H9 (cell line): ENCODE measurements around the gene TMEM255A. TPM values are rescaled to one million over a fixed set of nuclear protein-coding genes. Genes with fewer than 3 reads are reported as not detected.

Experiments
- DNase-seq: peaks from one replicate; pipeline ENCODE4 v3.0.0-alpha.2; 2017
- H2AFZ ChIP-seq: one replicate; pipeline ENCODE4 v1.6.1; 2013; ENCODE audit warnings: mild to moderate bottlenecking, low read length, control low read depth, moderate library complexity
- H2AK5ac ChIP-seq: 2 replicates; pipeline ENCODE4 v1.6.1; 2013; ENCODE audit warnings: low read length, control low read depth, mixed read lengths; ENCODE audit not compliant: insufficient read length
- H2BK120ac ChIP-seq: one replicate; pipeline ENCODE4 v1.6.1; 2013; ENCODE audit warnings: low read depth, mild to moderate bottlenecking, low read length, control low read depth, inconsistent platforms; ENCODE audit not compliant: poor library complexity, severe bottlenecking
- H2BK12ac ChIP-seq: 2 replicates; pipeline ENCODE4 v1.6.1; 2013; ENCODE audit warnings: low read length, control low read depth, mixed read lengths, low read depth; ENCODE audit not compliant: insufficient read length
- H2BK15ac ChIP-seq: 2 replicates; pipeline ENCODE4 v1.6.1; 2013; ENCODE audit warnings: low read depth, low read length, control low read depth
- H2BK20ac ChIP-seq: one replicate; pipeline ENCODE4 v1.6.1; 2013; ENCODE audit warnings: low read depth, mild to moderate bottlenecking, low read length, control low read depth, inconsistent platforms; ENCODE audit not compliant: poor library complexity, severe bottlenecking
- H2BK5ac ChIP-seq: 2 replicates; pipeline ENCODE4 v1.6.1; 2013; ENCODE audit warnings: low read length, control low read depth, mixed read lengths; ENCODE audit not compliant: insufficient read length
- H3K14ac ChIP-seq: 2 replicates; pipeline ENCODE4 v1.6.1; 2013; ENCODE audit warnings: low read length, control low read depth; ENCODE audit not compliant: insufficient read depth
- H3K18ac ChIP-seq: 2 replicates; pipeline ENCODE4 v1.6.1; 2013; ENCODE audit warnings: low read depth, mild to moderate bottlenecking, mixed read lengths, low read length, control low read depth; ENCODE audit not compliant: insufficient read length
- H3K23ac ChIP-seq: 2 replicates; pipeline ENCODE4 v1.6.1; 2013; ENCODE audit warnings: low read length, control low read depth, mixed read lengths, low read depth; ENCODE audit not compliant: insufficient read length
- H3K23me2 ChIP-seq: 2 replicates; pipeline ENCODE4 v1.6.1; 2013; ENCODE audit warnings: low read depth, mild to moderate bottlenecking, mixed read lengths, low read length, control low read depth; ENCODE audit not compliant: insufficient read length, poor library complexity, severe bottlenecking
- H3K27ac ChIP-seq: 2 replicates; pipeline ENCODE4 v1.5.1; 2013; ENCODE audit warnings: low read length, control low read depth, mixed read lengths, low read depth; ENCODE audit not compliant: insufficient read length
- H3K27me3 ChIP-seq: 2 replicates; pipeline ENCODE4 v1.6.1; 2013; ENCODE audit warnings: low read length, control low read depth, inconsistent platforms; ENCODE audit not compliant: insufficient read depth
- H3K4ac ChIP-seq: 2 replicates; pipeline ENCODE4 v1.6.1; 2013; ENCODE audit warnings: low read depth, mild to moderate bottlenecking, control low read depth, inconsistent platforms, low read length, moderate library complexity
- H3K4me1 ChIP-seq: 2 replicates; pipeline ENCODE4 v1.6.1; 2013; ENCODE audit warnings: low read length, control low read depth, inconsistent platforms; ENCODE audit not compliant: insufficient read depth
- H3K4me2 ChIP-seq: 2 replicates; pipeline ENCODE4 v1.6.1; 2013; ENCODE audit warnings: low read length, control low read depth, mixed read lengths; ENCODE audit not compliant: insufficient read length, insufficient read depth
- H3K56ac ChIP-seq: 2 replicates; pipeline ENCODE4 v1.6.1; 2013; ENCODE audit warnings: low read depth, mild to moderate bottlenecking, mixed read lengths, low read length, control low read depth; ENCODE audit not compliant: insufficient read length
- H3K79me1 ChIP-seq: 2 replicates; pipeline ENCODE4 v1.6.1; 2013; ENCODE audit warnings: low read depth, mild to moderate bottlenecking, moderate library complexity, low read length, control low read depth, inconsistent platforms; ENCODE audit not compliant: insufficient read depth, poor library complexity, severe bottlenecking
- H3K79me2 ChIP-seq: 2 replicates; pipeline ENCODE4 v1.6.1; 2013; ENCODE audit warnings: low read length, control low read depth, inconsistent platforms; ENCODE audit not compliant: insufficient read depth
- H3K9ac ChIP-seq: 2 replicates; pipeline ENCODE4 v1.6.1; 2013; ENCODE audit warnings: low read length, control low read depth, mixed read lengths; ENCODE audit not compliant: insufficient read length; ENCODE audit errors: extremely low read depth
- H3K9me3 ChIP-seq: one replicate; pipeline ENCODE4 v1.6.1; 2013; ENCODE audit warnings: low read depth, low read length, inconsistent platforms; ENCODE audit not compliant: control insufficient read depth
- H3T11ph ChIP-seq: one replicate; pipeline ENCODE4 v1.6.1; 2013; ENCODE audit warnings: mild to moderate bottlenecking, low read length, control low read depth, inconsistent platforms
- H4K20me1 ChIP-seq: one replicate; pipeline ENCODE4 v1.6.1; 2013; ENCODE audit not compliant: control insufficient read depth, insufficient read length, insufficient read depth
- H4K5ac ChIP-seq: 2 replicates; pipeline ENCODE4 v1.6.1; 2013; ENCODE audit warnings: low read depth, mild to moderate bottlenecking, mixed read lengths, low read length, control low read depth; ENCODE audit not compliant: insufficient read length
- H4K8ac ChIP-seq: replicated peaks from 2 replicates; pipeline ENCODE4 v1.6.1; 2013; ENCODE audit warnings: low read length, control low read depth, mixed read lengths, low read depth; ENCODE audit not compliant: insufficient read length
- H4K91ac ChIP-seq: 2 replicates; pipeline ENCODE4 v1.6.1; 2013; ENCODE audit warnings: low read depth, mild to moderate bottlenecking, moderate library complexity, mixed read lengths, low read length, control low read depth; ENCODE audit not compliant: insufficient read length
- H3K27ac Mint-ChIP-seq, 3 experiments: 2 replicates in 2 of 3; 3 replicates in 1 of 3; pipeline ENCODE4 v1.8.0; 2020 to 2021; ENCODE audit warnings: mixed read lengths in 3 of 3, mild to moderate bottlenecking in 1 of 3, moderate library complexity in 1 of 3
- H3K27me3 Mint-ChIP-seq: 2 replicates; pipeline ENCODE4 v1.8.0; 2021; ENCODE audit warnings: low read depth, mild to moderate bottlenecking, moderate library complexity, mixed read lengths
- H3K36me3 Mint-ChIP-seq, 3 experiments: 2 replicates in 2 of 3; 3 replicates in 1 of 3; pipeline ENCODE4 v1.8.0; 2020 to 2021; ENCODE audit warnings: low read depth in 3 of 3, mixed read lengths in 3 of 3; ENCODE audit not compliant: insufficient read depth in 1 of 3
- H3K4me1 Mint-ChIP-seq, 2 experiments: 2 replicates each; pipeline ENCODE4 v1.8.0; 2020; ENCODE audit warnings: mixed read lengths in 2 of 2
- H3K4me3 Mint-ChIP-seq, 2 experiments: 2 replicates in 1 of 2; 3 replicates in 1 of 2; pipeline ENCODE4 v1.8.0; 2020 to 2021; ENCODE audit warnings: mild to moderate bottlenecking in 2 of 2, mixed read lengths in 2 of 2, moderate library complexity in 1 of 2
- H3K9me3 Mint-ChIP-seq, 2 experiments: 2 replicates in 1 of 2; 3 replicates in 1 of 2; pipeline ENCODE4 v1.8.0; 2020; ENCODE audit warnings: mild to moderate bottlenecking in 2 of 2, mixed read lengths in 2 of 2, moderate library complexity in 1 of 2
- CTCF ChIP-seq: fragments of 200-600 bp; sonication (generic); conservative IDR thresholded peaks from 3 replicates; pipeline ENCODE4 v1.8.0; 2021; ENCODE audit warnings: antibody characterized with exemption, mild to moderate bottlenecking
- WGBS: extraction: QIAGEN DNeasy Blood & Tissue Kit; methylation state at CpG from one replicate; pipeline ENCODE4 v1.1.7; 2013; ENCODE audit warnings: missing lambda C conversion rate, low lambda C conversion rate, mixed read lengths; ENCODE audit not compliant: insufficient read length; ENCODE audit errors: extremely low coverage; 5-methylcytosine and 5-hydroxymethylcytosine counted together
- total RNA-seq: library from RNA; stranded (reverse); gene quantifications from 2 replicates; pipeline ENCODE4 v1.2.1, GENCODE V29; 2021

The TMEM255A gene
- total RNA-seq, 1 experiment from 2014 or later, result 0.77 TPM

GRCh38 chrX:120281761-120282160, 29.5 kb downstream of the TMEM255A start:
- WGBS, result no CpG with 5 or more reads among the region's 4 CpGs
- H3K36me3 Mint-ChIP-seq, result peaks cover 0 to 2% (median 0%) of the 10 kb centered on the region in 3 experiments; a peak in 2 of 7 replicates

More at GRCh38 chrX:120281761-120282160, 29.5 kb downstream of the TMEM255A start:
- no peak for TF ChIP-seq CTCF
- Histone ChIP-seq H3K18ac (no peak overlapping the region), H3K79me1 (no peaks in the 10 kb centered on the region), H2BK5ac (no peak overlapping the region), H3K4me2 (no peak overlapping the region), H3K79me2 (no peaks in the 10 kb centered on the region), H4K20me1 (no peaks in the 10 kb centered on the region), H2BK12ac (no peak overlapping the region), H3K23ac (no peak overlapping the region), H4K8ac (no peak overlapping the region), H2AFZ (no peak overlapping the region), H3K27ac (no peak overlapping the region), H4K5ac (no peak overlapping the region), H3K9ac (no peak overlapping the region), H3K14ac (no peak overlapping the region), H4K91ac (no peak overlapping the region), H2BK20ac (no peak overlapping the region), H3K9me3 (peaks cover 68% of the 10 kb centered on the region), H2AK5ac (no peak overlapping the region), H3K56ac (no peak overlapping the region), H3K23me2 (no peaks in the 10 kb centered on the region), H3T11ph (no peak overlapping the region), H3K4me1 (peaks cover 4% of the 10 kb centered on the region; the same call in 1 of the 2 replicates), H3K4ac (no peak overlapping the region), H3K27me3 (no peaks in the 10 kb centered on the region; the same call in 1 of the 2 replicates), H2BK120ac (no peak overlapping the region), H2BK15ac (no peak overlapping the region)
- Mint-ChIP-seq H3K27ac (no peak overlapping the region), H3K4me3 (no peak overlapping the region), H3K9me3 (peaks cover 46 to 50% of the 10 kb centered on the region in 2 experiments), H3K4me1 (peaks cover 0 to 8% of the 10 kb centered on the region in 2 experiments; a peak in 1 of 4 replicates), H3K27me3 (peaks cover 21% of the 10 kb centered on the region)
- DNase-seq, result no peak
